ES-I3 (cell line): ENCODE results near the gene GAL.

Experiments used
- H3K36me3 ChIP-seq: 2 replicates; pipeline ENCODE4 v1.6.1; 2013; ENCODE audit warnings: mild to moderate bottlenecking, low read length, control low read depth, moderate library complexity; ENCODE audit not compliant: insufficient read depth
- H3K4me1 ChIP-seq: 2 replicates; pipeline ENCODE4 v1.6.1; 2013; ENCODE audit warnings: mild to moderate bottlenecking, control low read depth, low read length; ENCODE audit not compliant: insufficient read depth
- H3K9ac ChIP-seq: 2 replicates; pipeline ENCODE4 v1.6.1; 2013; ENCODE audit warnings: low read depth, mild to moderate bottlenecking, low read length, moderate library complexity
- H3K9me3 ChIP-seq: 2 replicates; pipeline ENCODE4 v1.6.1; 2013; ENCODE audit warnings: mild to moderate bottlenecking, low read length, moderate library complexity; ENCODE audit not compliant: control insufficient read depth, insufficient read depth

The GAL gene

DNA sequence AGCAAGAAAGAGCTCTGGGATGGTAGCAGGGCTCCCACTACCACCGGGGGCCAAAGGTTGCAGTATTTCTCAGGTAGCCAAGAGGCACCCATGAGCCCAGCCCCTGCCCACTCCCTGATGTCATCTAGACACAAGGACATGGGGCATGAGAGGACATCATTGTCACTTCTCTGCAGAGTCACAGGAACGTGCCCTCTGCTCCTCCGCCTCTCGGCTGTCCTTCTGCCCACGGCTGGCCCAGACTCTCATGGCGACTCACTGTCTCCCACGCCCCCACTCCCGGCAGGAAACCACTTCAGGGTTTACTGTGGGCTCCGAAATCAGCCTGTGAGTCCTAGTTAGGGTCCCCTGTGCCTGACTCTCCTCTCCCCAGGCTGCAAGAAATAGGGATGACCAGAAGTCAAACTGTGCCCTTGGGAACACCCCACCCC lies 1.8 kb upstream of the GAL start:
- H3K4me1 ChIP-seq: peaks cover 20% of the 10 kb centered on the region
- H3K9ac ChIP-seq: no peak overlapping the region
- H3K36me3 ChIP-seq: peaks cover 19% of the 10 kb centered on the region
- no peaks in the 10 kb centered on the region for H3K9me3 ChIP-seq

DNA sequence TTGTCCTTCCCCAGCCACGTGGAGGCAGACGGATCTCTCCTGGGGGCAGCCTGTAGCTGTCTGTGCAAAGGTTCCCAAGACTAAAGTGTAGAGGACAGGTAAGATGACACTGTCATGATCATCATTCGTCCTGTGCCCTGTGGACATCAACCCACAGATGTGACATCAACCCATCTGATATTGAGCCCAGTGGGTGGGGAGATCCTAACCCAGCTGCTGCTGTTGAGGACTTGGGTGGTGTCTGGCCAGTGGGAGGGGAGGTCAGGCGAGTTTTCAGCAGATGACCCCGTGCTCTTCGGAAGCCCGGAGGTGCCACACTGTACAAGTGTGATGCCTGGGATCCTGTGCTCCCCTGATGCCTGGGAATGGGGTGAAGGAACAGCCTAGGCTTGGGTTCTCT lies 1.2 kb upstream of the GAL start:
- Histone ChIP-seq H3K4me1 (peaks cover 16% of the 10 kb centered on the region), H3K36me3 (peaks cover 24% of the 10 kb centered on the region), H3K9me3 (no peaks in the 10 kb centered on the region), H3K9ac (no peak overlapping the region)

GRCh38 chr11:68683536-68684384 lies 584 bp upstream of the GAL start:
- Histone ChIP-seq H3K36me3 (peaks cover 24% of the 10 kb centered on the region), H3K9me3 (no peaks in the 10 kb centered on the region), H3K4me1 (peaks cover 15% of the 10 kb centered on the region), H3K9ac (peak overlapping the region; percentile 81)

GRCh38 chr11:68685656-68686380 lies 1.5 kb downstream of the GAL start:
- H3K9me3 ChIP-seq: no peaks in the 10 kb centered on the region
- peaks cover 15% of the 10 kb centered on the region for H3K4me1 ChIP-seq
- peaks cover 24% of the 10 kb centered on the region for H3K36me3 ChIP-seq
- peak overlapping the region; percentile 81 for H3K9ac ChIP-seq

GRCh38 chr11:68686486-68686885 lies 2.1 kb downstream of the GAL start:
- Histone ChIP-seq H3K4me1 (peaks cover 15% of the 10 kb centered on the region), H3K9ac (peak overlapping the region; percentile 81; the same call in 1 of the 2 replicates), H3K36me3 (peaks cover 24% of the 10 kb centered on the region)

GRCh38 chr11:68687311-68687710 lies 3.0 kb downstream of the GAL start:
- H3K9ac ChIP-seq: no peak overlapping the region
- H3K36me3 ChIP-seq: peaks cover 24% of the 10 kb centered on the region
- no peaks in the 10 kb centered on the region for H3K9me3 ChIP-seq
- H3K4me1 ChIP-seq: peaks cover 15% of the 10 kb centered on the region

More at GRCh38 chr11:68686486-68686885, 2.1 kb downstream of the GAL start:
- no peaks in the 10 kb centered on the region for H3K9me3 ChIP-seq

- Histone ChIP-seq H3K9me3 (no peaks in the 10 kb centered on the region), H3K36me3 (peaks cover 24% of the 10 kb centered on the region), H3K4me1 (peaks cover 15% of the 10 kb centered on the region), H3K9ac (no peak overlapping the region)
Measured at GRCh38 chr11:68687986-68688385, 3.6 kb downstream of the GAL start.

DNA sequence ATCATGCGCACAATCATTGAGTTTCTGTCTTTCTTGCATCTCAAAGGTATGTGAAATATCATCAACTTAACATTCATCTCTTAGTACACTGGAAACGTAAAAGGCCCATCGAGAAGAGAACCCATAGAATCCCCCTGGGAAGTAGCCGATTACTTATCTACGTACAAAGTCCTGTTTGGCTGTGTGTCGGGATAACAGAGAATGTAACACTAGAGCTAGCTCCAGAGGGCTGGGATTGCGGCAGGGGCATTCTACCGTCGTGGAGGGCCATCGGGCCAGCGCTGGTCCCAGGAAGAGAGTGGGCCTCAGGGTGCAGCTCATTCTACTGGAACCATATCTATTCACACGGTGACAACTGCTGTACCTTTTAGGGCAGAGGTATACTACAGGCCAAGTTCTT lies 4.5 kb downstream of the GAL start:
- Histone ChIP-seq H3K4me1 (peaks cover 19% of the 10 kb centered on the region), H3K9ac (no peak overlapping the region), H3K9me3 (no peaks in the 10 kb centered on the region), H3K36me3 (peaks cover 24% of the 10 kb centered on the region)

DNA sequence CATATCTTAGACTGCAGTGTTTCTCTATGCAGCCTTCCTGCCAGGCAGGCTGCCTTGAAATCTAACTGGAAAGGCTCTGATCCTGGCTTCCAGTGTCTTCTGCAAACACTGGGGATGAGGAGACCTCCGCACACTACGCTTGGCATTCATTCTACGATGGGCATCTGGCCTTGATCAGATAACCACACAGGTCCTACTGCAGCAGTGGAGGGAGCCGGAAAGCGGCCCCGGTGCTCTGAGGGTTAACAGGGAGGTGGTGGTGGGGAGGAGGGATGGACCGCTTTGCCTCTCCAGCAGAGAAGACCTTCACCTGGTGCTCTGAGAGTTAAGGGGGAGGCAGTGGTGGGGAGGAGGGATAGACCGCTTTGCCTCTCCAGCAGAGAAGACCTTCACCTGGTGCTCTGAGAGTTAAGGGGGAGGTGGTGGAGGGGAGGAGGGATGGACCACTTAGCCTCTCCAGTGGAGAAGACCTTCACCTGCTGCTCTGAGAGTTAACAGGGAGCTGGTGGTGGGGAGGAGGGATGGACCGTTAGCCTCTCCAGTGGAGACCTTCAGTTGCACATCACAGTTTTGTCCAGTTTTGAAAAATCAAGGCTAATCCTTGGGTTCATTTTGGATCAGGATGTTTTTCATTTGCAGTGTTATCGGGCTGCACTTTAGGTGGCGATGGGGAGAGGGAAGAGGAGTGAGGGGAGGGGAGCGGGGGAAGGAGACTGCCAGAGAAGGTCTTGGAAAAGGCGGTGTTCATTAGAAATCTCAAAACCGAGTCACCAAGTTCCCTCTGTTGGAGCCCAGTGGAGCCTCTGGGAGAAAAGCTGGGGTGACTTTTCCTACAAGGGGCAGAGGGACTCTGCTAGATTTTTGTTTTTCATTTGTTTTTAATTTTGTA lies 5.6 kb downstream of the GAL start:
- Histone ChIP-seq H3K4me1 (peaks cover 26% of the 10 kb centered on the region), H3K9ac (no peak overlapping the region)

GRCh38 chr11:68690671-68691401 lies 6.5 kb downstream of the GAL start:
- peaks cover 29% of the 10 kb centered on the region for H3K4me1 ChIP-seq
- H3K9ac ChIP-seq: no peak overlapping the region

More for the DNA sequence above, 5.6 kb downstream of the GAL start:
- Histone ChIP-seq H3K36me3 (peaks cover 24% of the 10 kb centered on the region), H3K9me3 (no peaks in the 10 kb centered on the region)

GRCh38 chr11:68691402-68691784 lies 7.0 kb downstream of the GAL start:
- H3K36me3 ChIP-seq: peaks cover 10% of the 10 kb centered on the region
- no peaks in the 10 kb centered on the region for H3K9me3 ChIP-seq
- H3K4me1 ChIP-seq: peaks cover 23% of the 10 kb centered on the region
- H3K9ac ChIP-seq: no peak overlapping the region

More at GRCh38 chr11:68690671-68691401, 6.5 kb downstream of the GAL start:
- H3K9me3 ChIP-seq: no peaks in the 10 kb centered on the region
- peaks cover 16% of the 10 kb centered on the region for H3K36me3 ChIP-seq

DNA sequence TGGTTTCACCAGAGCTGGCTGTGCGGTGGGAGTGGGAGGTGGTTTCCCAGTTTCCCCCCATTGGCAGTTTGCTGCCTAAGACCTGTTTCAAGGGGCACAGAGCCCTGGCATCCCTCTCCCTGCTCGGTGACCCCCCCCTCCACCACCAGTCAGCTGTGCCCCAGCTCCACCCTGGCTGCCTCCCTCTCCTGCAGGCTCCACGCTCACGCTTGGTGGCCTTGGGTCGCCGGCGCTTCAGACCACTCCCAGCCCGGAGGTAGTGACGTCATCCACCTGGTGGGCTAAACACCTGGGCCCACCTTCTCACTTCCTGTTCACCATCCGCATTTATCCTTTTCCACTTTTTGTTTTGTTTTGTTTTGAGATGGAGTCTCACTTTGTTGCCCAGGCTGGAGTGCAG lies 7.8 kb downstream of the GAL start:
- no peaks in the 10 kb centered on the region for H3K9me3 ChIP-seq
- H3K36me3 ChIP-seq: peaks cover 5% of the 10 kb centered on the region; the same call in 1 of the 2 replicates
- H3K9ac ChIP-seq: no peak overlapping the region
- H3K4me1 ChIP-seq: peaks cover 17% of the 10 kb centered on the region

DNA sequence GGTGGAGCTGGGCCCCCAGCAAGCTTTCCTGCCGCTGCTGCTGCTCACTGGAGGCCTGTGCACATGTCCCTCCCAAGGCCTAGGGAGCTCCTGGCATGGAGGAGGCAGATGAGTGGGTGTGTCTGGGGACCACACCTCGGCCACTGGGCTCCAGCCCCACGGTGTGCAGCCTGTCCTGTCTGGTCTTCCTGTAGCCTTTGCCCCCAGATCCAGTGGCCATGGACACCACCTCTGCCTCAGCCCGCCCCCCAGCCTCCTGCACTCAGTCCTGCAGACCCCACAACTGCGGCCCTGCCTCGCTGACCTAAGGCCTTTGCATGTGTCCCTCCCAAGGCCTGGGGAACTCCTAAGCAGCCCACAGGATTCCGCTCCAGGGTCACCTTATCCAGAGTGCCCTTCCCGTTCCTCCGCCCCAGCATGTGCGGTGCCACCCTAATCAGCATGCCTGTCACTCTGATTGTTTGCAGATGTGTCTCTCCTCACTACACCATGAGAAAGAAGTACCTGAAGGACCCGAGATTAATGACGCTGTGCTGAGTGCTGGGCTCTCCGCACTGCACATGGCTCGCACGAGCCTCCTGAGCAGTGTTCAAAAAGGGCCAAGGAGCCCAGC lies 8.6 kb downstream of the GAL start:
- Histone ChIP-seq H3K9ac (no peak overlapping the region), H3K36me3 (peaks cover under 1% of the 10 kb centered on the region; the same call in 1 of the 2 replicates), H3K9me3 (no peaks in the 10 kb centered on the region), H3K4me1 (peaks cover 17% of the 10 kb centered on the region)
